ENCODE results near the gene KCNS1. TPM values are rescaled to one million over a fixed set of nuclear protein-coding genes. Genes with fewer than 3 reads are reported as not detected.

The KCNS1 gene
- total RNA-seq, 1 experiment from 2014 or later, result not detected

- Histone ChIP-seq H3K4me3 (ENCODE audit: low read length) (no peak overlapping the region), H3K9me2 (replicated peaks; ENCODE audit: low read length) (no peaks in the 10 kb centered on the region), H3K9ac (ENCODE audit: low read length) (no peak overlapping the region), H3K9me3 (ENCODE audit: low read length) (no peaks in the 10 kb centered on the region), H3F3A (ENCODE audit: low read length, unreplicated experiment) (no peaks in the 10 kb centered on the region), H3K4me1 (ENCODE audit: insufficient read depth, low read length) (peaks cover 10% of the 10 kb centered on the region), H3K27ac (ENCODE audit: low read length) (no peak overlapping the region), H3K27me3 (ENCODE audit: low read length) (no peaks in the 10 kb centered on the region), H4K20me1 (ENCODE audit: low read length) (no peaks in the 10 kb centered on the region), H3K79me2 (ENCODE audit: low read length) (no peaks in the 10 kb centered on the region), H3K36me3 (ENCODE audit: low read depth, low read length) (no peaks in the 10 kb centered on the region), H3K4me2 (ENCODE audit: low read length) (no peak overlapping the region), H2AFZ (ENCODE audit: low read length) (no peak overlapping the region)
- no peak for DNase-seq
- no peak for ATAC-seq
- no TSS peak for BruUV-seq (replicated peaks)
- ChIA-PET POLR2A (ENCODE audit: unreplicated experiment) (no interaction called here), CTCF (no interaction called here)
- intact Hi-C loops (cut with micrococcal nuclease), result no loop called here
- TF ChIP-seq EZH2 (IDR thresholded peaks at IDR 0.05; ENCODE audit: low read length, unreplicated experiment), result no peak
- TF ChIP-seq EZH2phosphoT487 (IDR thresholded peaks at IDR 0.05; ENCODE audit: borderline replicate concordance, low read length), result no peak
- no peak for TF ChIP-seq CTCF (conservative IDR thresholded peaks at IDR 0.05; ENCODE audit: low read depth, low read length)
These were observed 465 bp upstream of the KCNS1 start for GRCh38 chr20:45101333-45101850.

GRCh38 chr20:45098103-45098773 lies 2.7 kb downstream of the KCNS1 start:
- CTCF ChIA-PET, result no interaction called here
- no TSS peak for BruUV-seq (replicated peaks)
- POLR2A ChIA-PET (ENCODE audit: unreplicated experiment), result no interaction called here
- H3K27me3 ChIP-seq (ENCODE audit: low read length), result no peaks in the 10 kb centered on the region
- H3K9me2 ChIP-seq (replicated peaks; ENCODE audit: low read length), result no peaks in the 10 kb centered on the region
- no peaks in the 10 kb centered on the region for H3K36me3 ChIP-seq (ENCODE audit: low read depth, low read length)
- no peak overlapping the region for H3K27ac ChIP-seq (ENCODE audit: low read length)
- H3F3A ChIP-seq (ENCODE audit: low read length, unreplicated experiment), result no peaks in the 10 kb centered on the region
- H3K9ac ChIP-seq (ENCODE audit: low read length), result no peak overlapping the region
- no peaks in the 10 kb centered on the region for H4K20me1 ChIP-seq (ENCODE audit: low read length)
- H2AFZ ChIP-seq (ENCODE audit: low read length), result no peak overlapping the region
- H3K4me2 ChIP-seq (ENCODE audit: low read length), result no peak overlapping the region
- DNase-seq (no peak), ATAC-seq (no peak)
- intact Hi-C loops (cut with micrococcal nuclease), result no loop called here
- H3K79me2 ChIP-seq (ENCODE audit: low read length), result no peaks in the 10 kb centered on the region
- H3K4me3 ChIP-seq (ENCODE audit: low read length), result no peak overlapping the region
- TF ChIP-seq CTCF (conservative IDR thresholded peaks at IDR 0.05; ENCODE audit: low read depth, low read length) (no peak), EZH2phosphoT487 (IDR thresholded peaks at IDR 0.05; ENCODE audit: borderline replicate concordance, low read length) (no peak), EZH2 (IDR thresholded peaks at IDR 0.05; ENCODE audit: low read length, unreplicated experiment) (no peak)
- no peaks in the 10 kb centered on the region for H3K9me3 ChIP-seq (ENCODE audit: low read length)
- H3K4me1 ChIP-seq (ENCODE audit: insufficient read depth, low read length), result no peaks in the 10 kb centered on the region

- no peak overlapping the region for H3K4me3 ChIP-seq (ENCODE audit: low read length)
- no peak overlapping the region for H3K27ac ChIP-seq (ENCODE audit: low read length)
- H3K4me1 ChIP-seq (ENCODE audit: insufficient read depth, low read length), result no peaks in the 10 kb centered on the region
- DNase-seq, result no peak
- H3K27me3 ChIP-seq (ENCODE audit: low read length), result no peaks in the 10 kb centered on the region
- H4K20me1 ChIP-seq (ENCODE audit: low read length), result no peaks in the 10 kb centered on the region
- TF ChIP-seq CTCF (conservative IDR thresholded peaks at IDR 0.05; ENCODE audit: low read depth, low read length) (no peak), EZH2phosphoT487 (IDR thresholded peaks at IDR 0.05; ENCODE audit: borderline replicate concordance, low read length) (no peak), EZH2 (IDR thresholded peaks at IDR 0.05; ENCODE audit: low read length, unreplicated experiment) (no peak)
- no peak for ATAC-seq
- no peaks in the 10 kb centered on the region for H3K9me3 ChIP-seq (ENCODE audit: low read length)
- no peak overlapping the region for H3K9ac ChIP-seq (ENCODE audit: low read length)
- intact Hi-C loops (cut with micrococcal nuclease), result no loop called here
- BruUV-seq (replicated peaks), result no TSS peak
- no peaks in the 10 kb centered on the region for H3K9me2 ChIP-seq (replicated peaks; ENCODE audit: low read length)
- H3K79me2 ChIP-seq (ENCODE audit: low read length), result no peaks in the 10 kb centered on the region
- no peaks in the 10 kb centered on the region for H3K36me3 ChIP-seq (ENCODE audit: low read depth, low read length)
- no peak overlapping the region for H3K4me2 ChIP-seq (ENCODE audit: low read length)
- POLR2A ChIA-PET (ENCODE audit: unreplicated experiment), result no interaction called here
- no peak overlapping the region for H2AFZ ChIP-seq (ENCODE audit: low read length)
- no peaks in the 10 kb centered on the region for H3F3A ChIP-seq (ENCODE audit: low read length, unreplicated experiment)
- CTCF ChIA-PET, result interaction anchor here (4.3 kb wide), 1 partner anchor 55 kb away, joined by 64 read pairs; no protein-coding TSS in a partner anchor
These were observed 3.3 kb downstream of the KCNS1 start for GRCh38 chr20:45097485-45098102.
